Medulla oblongata (tissue), 1 donor: ENCODE data around the gene ACP1.

Source experiments
- DNase-seq: peaks from one replicate; pipeline ENCODE4 v3.0.0-alpha.2; 2015; ENCODE audit errors: extremely low spot score

Gene ACP1

DNA sequence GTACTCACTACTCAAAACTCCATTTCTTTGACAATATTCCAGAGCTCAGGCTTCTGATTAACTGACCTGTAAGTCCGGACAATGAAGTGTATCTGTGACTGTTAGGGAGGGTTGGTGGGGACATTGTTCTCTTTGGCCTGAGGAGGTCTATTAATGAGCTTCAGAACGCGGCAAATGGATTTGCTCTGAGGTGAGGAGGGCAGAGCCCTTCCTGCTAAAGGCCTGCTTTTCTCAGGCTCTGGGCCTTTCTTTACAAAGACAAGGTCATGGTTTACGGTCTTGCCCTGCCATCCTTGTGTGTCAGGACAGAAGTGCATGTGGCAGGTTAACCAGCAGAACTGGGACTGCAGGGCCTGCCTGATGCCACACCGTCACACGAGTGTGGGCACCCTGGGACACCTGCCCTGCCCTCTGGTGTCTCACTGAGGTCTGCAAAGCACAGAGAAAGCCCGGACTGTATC, 15.9 kb downstream of the ACP1 start:
- no peak for DNase-seq

DNA sequence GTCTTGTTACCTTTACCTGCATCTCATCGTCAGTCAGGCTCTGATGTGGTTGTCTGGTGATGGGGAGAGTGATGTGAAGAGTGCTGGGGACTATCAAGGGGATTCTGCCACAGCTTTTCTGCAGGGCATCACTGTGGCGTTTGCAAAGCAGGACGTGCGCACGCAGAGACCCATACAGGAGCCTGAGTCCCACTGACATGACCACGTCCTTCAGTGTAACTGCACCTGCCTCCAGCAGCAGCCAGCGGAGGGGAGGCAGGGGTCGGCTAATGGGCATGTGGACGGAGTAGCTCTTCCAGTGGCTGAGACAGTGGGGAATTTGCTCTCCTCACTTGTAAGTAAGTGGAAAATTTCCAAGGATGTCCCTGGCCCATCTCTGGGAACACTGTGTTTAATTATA, 16.6 kb downstream of the ACP1 start:
- DNase-seq = no peak

DNA sequence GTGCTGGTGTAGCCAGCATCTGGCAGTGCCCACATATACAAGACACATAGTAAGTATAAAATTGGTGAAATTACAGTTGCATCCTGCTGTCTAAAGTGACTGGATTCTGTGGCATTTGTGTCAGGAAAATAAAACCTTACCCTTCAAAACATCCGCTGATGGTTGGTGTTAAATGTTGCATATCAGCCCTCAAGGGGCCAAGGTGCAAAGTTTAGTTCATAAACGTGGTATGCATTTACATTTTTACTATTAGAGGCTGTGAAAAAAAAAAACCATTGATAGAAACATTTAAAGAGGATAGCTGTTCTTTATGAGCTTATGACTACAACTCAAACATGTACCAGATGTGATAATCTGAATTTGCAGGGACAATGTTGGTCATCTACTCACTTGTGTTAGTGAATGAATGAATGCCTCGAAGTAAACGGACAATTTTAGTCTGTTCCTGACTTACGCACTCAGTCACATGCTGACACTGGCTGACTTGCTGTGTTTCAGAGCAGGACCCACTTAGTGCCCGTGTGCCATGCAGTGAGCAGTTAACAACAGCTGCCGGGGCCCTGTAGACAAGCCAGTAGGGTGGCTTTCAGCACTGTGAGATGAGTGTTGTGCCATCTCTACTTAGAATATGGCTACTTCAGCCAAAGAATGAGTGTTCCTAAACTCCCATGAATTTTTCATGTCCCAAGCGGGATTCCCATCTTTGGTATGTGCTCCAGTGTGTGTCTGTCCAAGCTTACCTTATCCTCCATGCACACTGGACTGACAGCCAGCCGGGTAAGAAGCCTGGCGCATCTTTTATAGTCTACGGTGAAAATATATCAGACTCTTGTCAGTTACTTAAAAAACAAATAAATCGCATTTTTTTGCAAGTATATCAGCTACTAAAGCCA, 17.9 kb downstream of the ACP1 start:
- DNase-seq = no peak

DNA sequence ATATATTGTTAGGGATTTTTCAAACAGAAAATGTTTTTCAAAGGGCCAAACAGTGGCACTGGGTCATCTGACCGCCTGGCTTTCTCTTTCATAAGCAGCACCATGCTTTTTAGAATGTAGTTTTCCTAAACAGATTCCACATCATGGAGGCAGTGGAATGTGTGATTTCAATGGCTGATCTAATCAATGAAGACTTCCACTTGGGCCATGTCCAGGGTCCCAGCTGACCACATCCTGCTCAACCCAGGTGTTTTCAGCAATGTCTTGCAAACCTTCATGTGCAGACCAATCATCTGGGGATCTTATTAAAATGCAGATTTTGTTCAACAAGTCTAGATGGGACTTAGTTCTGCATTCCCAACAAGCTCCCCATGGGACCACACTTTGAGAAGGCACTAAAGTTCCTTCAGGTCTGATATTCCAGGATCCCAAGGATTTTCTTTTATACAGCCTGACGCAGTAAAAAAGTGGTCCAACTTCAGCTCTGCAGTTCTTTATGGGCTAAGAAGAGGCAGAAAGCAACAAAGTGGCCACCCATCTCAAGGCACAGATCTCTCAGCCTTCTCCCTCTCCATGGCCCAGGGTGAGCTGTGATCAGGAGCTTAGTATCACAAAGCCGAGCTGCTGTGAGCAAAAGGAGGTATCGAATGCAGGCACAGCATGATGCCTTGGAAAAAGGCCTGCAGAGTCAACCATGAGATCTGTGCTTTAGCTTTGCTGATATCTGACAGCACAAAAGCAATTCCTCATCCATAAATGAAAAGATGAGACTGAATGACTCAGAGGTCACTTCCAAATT, 19.4 kb downstream of the ACP1 start:
- DNase-seq = no peak

DNA sequence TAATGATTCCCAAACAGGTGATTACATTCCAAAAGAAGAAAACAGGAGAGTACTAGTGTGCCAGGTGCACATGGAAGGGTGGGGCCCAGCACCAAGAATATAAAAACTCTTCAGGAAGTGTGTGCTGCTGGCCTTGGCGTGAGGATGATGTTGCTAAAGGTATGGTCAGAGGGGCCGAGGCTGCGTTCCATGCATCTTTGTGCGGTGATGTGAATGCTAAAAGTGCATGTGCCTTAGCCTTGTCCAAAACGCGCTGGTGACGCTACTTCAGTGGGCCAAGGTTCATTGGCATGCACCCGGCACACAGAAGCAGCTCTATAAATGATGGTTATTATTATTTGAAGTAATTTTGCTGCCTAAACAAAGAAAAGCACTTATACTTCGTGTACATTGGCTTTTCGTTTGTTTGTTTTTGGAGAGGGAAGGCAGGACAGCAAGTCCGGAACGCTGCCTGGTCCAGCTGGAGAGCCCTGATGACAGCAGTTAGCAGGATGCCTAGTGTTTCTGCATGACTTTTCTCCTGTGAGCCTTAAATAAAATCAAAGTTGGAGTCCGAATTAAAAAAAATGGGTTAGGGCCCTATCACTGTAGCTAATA, 20.2 kb downstream of the ACP1 start:
- no peak for DNase-seq

DNA sequence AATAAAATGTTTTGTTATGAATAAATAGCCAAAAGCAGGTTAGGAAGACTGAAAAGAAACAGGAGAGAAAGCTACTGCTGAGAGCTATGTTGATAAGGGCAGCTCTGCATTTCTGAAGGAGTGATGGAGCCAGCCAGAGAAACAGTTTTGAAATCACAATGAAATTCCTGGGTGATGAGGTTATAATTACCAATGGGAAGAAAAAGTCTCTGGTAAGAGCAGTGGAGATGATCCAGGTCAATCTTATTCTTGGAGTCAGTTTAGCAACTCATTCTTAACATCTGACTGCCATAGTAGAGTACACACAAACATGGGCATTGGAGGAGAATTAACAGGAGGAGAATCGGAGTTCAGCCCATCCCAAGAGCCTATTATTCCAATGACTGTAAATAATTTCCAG, 20.8 kb downstream of the ACP1 start:
- no peak for DNase-seq

DNA sequence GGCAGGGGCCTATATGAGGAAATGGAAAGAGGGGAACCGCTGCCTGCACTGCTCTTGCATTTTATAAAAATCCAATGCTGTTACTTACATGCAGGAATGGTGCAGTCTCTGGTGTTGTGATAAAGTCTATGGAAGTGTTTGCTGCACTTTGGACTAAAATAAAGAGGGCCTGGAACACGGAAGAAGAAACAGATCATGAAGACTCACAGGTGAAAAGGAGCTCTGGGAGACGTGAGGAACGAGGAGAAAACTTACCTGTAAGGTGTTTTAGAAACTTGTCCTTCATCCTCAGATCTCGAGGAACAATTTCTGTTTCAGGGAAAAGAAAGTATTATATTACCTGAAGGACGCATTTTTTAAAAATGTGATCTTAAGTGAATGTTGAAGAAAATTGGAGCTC, 21.3 kb downstream of the ACP1 start:
- DNase-seq = no peak

DNA sequence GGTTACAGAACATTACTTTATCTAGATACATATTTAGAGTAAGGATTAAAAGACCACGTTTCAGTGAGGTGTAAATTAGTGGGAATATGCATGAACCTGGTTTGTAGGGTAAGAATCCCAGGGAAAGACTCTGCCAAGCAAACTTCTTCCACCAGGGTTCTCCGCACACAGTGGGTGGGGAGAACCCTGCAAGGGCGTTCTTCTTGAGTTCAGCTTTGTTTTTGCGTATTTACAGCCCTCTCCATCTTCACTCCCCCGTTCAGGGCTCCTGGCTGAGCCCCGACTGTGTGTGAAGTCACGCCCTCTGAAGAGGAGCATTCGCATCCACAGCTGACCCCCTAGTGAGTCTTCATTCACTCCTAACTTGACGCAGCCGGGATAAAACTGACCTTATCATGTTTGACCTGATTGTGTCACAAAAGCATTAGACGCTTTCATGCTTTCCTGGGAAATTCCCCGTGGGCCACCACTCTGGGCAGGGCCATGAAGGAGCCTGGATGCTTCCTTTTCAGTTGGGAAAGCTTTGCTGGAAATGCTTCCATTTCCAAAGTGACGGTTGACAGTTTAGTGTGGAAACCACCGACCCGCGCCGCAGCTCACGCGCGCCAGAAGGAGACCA, 22.1 kb downstream of the ACP1 start:
- DNase-seq = no peak

DNA sequence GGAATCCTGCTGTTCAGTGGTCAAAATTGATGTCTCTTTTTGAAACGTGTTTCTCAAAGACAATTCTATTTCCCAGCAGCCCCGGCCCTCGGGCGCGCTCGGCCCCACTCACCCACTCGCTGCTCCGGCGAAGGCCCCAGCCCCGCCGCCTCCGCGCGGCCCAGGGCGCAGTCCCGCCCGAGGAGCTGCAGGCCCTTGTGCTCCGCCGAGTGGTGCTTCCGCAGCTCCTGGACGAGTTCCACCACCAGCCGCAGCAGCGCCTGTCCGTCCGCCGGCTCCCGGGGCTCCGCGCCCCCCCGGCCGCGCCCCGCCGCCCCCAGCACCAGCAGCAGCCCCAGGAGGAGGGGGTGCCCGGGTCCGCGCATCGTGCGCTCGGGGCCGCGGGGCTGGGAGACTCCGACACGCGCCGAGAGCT, 22.7 kb downstream of the ACP1 start:
- DNase-seq = no peak

DNA sequence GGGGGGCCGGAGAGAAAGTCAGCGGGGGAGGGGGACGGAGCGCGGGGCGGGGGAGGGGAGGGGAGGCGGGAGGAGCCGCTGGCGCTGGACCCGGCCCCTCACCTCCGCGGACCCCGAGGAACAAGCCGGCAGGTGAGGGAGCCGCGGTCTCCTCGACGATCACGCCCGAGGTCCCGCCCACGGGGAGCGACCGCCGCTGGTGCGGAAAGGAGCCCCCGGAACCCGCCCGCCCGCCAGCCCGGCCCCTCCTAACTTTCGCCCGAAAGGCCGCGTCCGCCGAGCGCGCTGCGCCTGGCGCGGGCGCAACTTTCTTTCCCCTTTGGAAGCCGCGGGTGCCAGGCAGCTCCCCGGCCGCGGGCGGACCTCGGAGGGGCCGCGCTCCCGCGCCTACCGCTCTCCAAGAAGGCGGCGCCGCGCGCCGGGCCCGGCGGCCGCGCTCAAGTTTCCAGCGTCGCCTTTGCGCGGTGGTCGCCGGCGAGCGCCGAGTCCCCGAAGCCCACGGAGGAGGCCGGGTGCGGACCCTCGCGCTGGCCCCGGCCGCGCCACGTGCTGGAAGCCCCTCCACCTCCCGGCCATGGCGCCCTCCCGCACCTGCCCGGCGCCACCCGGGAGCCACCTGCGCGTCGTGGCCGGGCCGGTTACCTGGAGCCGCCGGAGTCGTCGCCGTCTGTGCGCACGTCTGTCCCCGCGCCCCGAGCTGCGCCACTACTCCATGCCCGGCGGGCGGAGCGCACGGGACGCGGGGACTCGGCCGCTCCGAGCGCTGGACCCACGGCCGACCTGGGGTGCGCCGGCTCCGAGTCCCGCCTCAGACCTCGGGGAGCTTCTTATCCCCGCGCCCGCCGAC, 23.4 kb downstream of the ACP1 start, which contains the start of gene ALKAL2:
Gene ALKAL2, minus strand, starts transcription at position 181 of the 847 bp plus-strand sequence. CDS start 256 bp downstream, outside the sequence.
- DNase-seq = no peak

DNA sequence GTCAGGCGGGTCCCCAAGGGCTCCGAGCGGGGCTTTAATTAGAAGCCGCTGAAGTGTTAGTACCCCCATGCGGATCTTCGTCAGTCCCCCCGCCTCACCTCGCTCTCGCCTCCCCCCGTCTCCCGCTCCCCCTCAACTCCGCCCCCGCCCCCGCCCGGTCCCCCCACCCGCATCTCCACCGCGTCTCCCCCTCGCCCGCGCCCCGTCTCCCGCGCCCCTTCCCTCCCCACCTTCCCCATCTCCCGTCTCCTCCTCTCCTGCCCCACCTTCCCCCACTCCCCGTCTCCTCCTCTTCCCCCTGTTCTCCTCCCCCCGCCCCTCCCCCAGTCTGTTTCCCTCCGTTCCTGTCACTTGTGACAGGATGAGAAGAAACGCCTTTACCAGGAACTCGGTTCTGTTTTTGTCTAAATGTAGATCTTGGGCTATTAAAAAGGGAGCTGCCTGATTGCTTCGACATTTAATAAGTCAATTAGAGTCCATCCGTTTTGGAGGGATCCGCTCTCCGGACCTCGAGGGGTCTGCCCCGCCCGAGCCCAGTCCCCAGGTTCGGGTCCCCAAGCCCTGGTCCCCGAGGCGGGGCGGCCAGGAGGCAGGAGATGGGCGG, 24.1 kb downstream of the ACP1 start:
- DNase-seq = no peak

DNA sequence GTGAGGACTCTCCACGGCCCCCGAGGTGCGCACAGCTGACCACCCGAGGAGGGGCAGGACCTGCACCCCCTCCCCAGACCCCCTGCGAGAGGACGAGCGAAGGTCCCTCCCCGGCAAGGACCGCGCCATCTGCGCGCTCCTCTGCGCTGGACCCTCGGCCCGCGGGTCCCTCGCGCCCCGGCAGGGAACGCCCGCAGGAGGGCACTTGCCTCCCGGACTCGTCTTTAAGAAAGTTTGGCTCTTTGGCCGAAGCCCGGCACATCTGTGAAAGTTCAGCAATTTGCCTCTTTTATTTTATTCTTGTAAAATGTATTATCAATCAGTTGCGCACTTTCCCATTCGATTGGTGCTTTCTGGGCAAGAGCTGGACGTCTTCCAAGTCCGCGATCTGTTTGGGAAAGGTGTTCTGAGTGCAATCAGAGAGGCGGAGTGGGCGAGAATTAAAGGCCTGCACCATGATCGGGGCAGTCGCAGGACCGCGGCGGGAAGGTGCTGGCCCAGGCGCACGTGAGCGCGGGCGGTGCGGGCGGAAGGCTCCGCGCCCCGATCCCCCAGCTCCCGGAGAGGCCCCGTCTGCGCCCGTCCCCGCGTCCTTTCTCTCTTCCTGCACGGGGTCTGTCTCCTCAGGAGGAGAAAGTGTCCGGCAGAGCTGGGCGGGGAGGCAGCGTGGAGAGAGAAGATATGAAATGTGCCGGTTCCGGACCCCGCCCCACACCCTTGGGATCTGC, 24.8 kb downstream of the ACP1 start:
- peak; percentile 21 for DNase-seq

DNA sequence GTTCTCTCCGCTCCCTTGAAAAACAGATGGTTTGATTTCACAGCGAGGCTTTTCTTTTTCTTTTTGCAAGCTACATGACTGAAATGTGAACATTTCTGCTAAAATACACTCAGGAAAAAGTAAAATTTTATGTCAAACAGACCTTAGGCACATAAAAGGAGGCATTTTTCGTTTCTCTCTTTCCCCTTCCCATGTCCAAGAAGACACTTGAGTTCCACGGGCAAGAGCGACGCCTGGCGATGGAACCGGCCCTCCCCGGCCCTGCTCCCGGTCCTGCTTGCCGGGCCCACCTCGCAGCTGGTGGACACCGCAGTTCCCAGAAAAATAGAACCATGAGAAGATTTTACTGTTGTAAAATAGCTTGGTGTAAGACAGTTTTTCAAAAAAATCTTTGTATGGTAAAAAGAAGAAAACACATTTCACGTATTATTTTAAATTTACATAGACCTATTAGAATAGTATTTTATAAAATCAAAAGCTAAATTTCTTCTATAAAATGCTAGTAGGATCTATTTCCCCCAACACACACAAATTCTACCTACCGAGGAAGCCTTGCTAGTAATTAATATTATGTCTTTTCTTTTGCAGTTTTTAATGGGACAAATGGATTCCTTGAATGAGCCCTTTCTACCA, 25.5 kb downstream of the ACP1 start:
- peak; percentile 90 for DNase-seq

DNA sequence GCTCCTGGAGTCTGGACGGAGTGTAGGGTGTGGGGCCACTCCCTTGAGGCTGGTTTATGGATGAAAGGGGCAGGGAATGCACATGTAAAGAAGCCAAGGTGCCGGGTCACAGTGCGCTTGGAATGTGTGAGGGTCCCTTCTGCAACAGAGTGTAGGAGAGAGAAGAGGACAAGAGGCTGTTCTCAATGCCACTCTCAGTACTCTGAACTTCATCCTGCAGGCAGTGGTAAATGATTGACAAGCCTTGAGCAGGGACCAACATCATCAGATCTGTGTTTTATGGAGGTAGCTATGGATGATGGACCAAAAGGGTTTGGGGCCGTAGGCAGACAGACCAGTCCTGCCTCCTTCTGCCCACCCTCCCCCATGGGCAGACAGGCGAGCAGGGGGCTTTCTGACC, 30.3 kb downstream of the ACP1 start:
- no peak for DNase-seq

DNA sequence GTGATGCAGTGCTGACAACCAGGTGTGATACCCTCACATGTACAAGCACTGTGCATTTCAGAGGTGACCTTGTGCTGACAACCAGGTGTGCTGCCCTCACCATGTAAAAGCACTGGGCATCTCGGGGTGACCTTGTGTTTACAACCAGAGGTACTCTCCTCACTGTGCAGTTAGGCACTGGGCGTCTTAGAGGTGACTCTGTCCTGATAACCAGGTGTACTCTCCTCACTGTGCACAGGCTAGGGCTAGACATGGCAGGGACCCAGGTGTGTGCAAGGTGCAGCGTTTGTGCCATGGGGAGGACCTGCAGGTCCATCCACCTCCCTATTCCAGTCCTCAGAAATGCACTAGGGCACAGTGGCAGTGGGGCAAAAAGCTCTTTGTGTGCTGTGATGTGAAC, 31.6 kb downstream of the ACP1 start:
- DNase-seq = no peak

DNA sequence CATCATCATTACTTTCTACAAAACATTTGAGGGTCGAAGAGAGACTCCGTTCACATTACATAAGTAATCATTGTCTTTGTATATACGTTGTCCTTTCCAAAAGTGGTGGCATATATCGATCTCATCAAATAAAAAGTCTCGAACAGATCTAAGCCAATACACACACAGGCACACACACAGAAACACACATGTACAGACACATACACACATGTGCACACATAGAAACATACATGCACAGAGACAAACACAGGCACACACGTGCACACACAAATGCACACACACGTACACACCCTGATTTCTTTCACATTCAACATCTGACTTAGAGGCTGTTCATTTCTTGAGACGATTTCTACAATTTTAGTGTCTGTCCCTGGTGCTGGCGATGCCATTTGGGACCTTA, 40.6 kb downstream of the ACP1 start:
- DNase-seq = no peak

DNA sequence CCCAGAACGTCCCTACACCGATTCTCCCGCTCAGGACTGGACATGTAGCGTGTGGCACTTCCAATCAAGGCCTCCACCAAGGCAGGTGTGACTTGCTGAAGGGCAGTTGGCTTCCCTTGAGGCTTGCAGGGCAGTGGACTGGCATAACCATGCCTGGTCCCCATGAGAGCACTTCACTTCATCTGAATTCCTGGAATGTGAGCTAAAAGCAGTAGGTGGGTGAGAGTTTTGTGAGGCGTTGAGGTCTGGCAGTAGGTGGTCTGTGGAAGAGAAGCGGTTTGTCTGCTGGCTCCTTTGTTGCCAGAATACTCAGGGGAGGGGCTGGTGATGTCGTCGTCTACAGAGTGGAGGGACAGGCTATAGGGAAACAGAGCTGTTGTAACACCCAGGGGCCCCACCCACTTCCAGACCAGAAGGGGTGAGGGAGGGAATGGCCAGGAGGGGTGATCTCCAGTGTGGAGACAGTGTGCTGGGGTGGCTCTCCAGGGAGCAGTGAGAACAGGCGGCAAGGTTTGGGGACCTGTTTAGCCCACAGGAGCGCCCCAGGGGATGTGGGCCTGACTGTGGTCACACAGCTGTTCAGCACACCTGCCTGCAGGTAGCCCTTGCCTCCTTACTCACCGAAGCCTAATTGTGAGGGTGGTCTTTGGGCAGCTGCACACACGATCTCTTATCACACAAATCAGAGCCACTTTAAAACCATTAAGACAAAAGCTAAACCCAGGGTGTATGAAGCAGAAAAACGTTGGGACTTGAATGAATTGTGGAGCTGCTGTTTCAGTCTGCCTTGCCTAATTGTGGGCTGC, 44.6 kb downstream of the ACP1 start:
- no peak for DNase-seq

DNA sequence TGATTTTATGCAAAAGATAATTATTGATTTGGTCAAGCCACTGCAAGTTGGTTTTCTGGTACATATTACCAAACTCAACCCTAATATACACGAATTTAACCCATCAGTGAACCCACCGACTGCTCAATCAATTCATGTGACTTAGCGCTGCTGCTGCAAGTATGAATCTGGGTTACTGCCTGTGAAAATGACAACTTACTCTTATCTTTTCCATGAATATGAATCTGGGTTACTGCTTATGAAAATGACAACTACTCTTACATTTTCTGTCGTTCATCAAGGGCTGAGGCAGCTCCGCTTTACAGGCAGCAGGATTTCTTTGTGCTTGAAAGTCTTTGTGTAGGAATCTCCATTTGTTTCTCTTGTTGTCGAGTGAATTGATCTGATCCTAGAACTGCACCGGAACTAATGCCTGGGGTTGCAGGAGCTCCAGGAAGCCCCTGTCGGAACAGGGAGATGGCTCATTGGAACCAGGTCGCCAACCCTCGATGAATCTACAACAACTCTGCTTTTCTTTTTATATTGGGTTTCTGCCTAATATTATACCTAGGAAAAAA, 45.3 kb downstream of the ACP1 start:
- DNase-seq = no peak
